GM23338 (cell line): ENCODE measurements around the gene CARD6.

ENCODE experiments used
- CREB1 ChIP-seq: fragments of 250-450 bp; sonication (Bioruptor Pico); IDR thresholded peaks from 2 replicates; pipeline ENCODE4 v1.5.0; 2020; ENCODE audit warnings: low read depth, mild to moderate bottlenecking, moderate library complexity
- CTCF ChIP-seq, 2 experiments: fragments of 200-600 bp in 1 of 2; sonication (generic) in 1 of 2; conservative IDR thresholded peaks; 2 replicates each; pipeline versions ENCODE4 v1.5.1 to v1.6.1; 2016 to 2017; ENCODE audit warnings: antibody characterized with exemption in 2 of 2, low read depth in 2 of 2, mild to moderate bottlenecking in 2 of 2, moderate library complexity in 1 of 2
- EZH2 ChIP-seq: fragments of 200-600 bp; sonication (generic); IDR thresholded peaks from one replicate; pipeline ENCODE4 v1.8.0; 2017; ENCODE audit warnings: antibody characterized with exemption, mild to moderate bottlenecking, low read depth; ENCODE audit not compliant: unreplicated experiment
- JUNB ChIP-seq: IDR thresholded peaks from one replicate; pipeline ENCODE4 v1.6.1; 2016; ENCODE audit warnings: antibody characterized with exemption; ENCODE audit not compliant: unreplicated experiment
- POLR2AphosphoS5 ChIP-seq: IDR thresholded peaks from 2 replicates; pipeline ENCODE4 v1.6.1; 2016; ENCODE audit warnings: antibody characterized with exemption, low read depth
- TF ChIP-seq, protein P1 (sequence below): IDR thresholded peaks from one replicate; pipeline ENCODE4 v1.6.1; 2018; ENCODE audit warnings: antibody characterized with exemption; ENCODE audit not compliant: unreplicated experiment

DNA sequence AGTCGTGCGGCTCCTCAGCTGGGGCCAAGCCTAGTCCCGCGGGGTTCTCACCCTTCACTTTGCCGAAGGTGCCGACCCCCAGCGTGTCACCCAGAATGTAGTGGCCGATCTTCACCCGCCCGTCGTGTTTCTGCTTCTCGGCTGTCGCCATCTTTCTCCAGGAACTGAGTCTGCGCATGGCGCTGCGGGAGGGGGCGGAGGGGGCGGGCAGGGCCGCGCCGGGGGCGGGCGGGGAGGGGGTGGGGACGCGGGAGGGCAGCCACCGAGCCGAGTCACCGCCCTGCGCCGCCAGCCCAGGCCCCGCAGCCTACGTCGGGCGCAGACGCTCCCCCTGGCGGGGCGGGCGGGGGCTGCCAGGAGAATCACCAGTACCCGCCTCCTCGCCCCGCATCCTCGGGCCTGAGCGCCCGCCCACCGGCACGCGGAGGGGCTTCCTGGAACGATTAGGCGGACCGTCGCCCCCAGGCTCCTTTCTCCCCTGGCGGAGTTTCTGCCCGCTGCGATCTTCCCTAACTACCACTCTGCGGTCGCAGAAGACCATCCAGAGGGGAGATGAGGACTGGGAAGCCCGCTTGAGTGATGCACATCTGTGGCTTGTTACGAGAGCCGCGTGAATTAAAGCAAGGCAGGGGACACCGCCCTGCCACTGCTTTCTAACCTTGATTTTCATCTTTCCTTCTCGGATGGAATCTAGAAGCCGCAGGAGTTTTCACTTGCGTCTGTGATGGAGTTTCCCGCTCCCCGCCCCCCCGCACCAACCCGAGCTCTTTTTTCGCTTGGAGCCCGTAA lies 43.0 kb upstream of the CARD6 start, which contains the start of gene PRKAA1:
- peak in 1 of 2 experiments; percentile 62; a peak in 2 of 4 replicates for TF ChIP-seq CTCF (conservative IDR thresholded peaks at IDR 0.05; ENCODE audit: low read depth in 2 of 2)
- no peak for TF ChIP-seq EZH2
- peak; percentile 83 for TF ChIP-seq POLR2AphosphoS5
- TF ChIP-seq, protein P1, sequence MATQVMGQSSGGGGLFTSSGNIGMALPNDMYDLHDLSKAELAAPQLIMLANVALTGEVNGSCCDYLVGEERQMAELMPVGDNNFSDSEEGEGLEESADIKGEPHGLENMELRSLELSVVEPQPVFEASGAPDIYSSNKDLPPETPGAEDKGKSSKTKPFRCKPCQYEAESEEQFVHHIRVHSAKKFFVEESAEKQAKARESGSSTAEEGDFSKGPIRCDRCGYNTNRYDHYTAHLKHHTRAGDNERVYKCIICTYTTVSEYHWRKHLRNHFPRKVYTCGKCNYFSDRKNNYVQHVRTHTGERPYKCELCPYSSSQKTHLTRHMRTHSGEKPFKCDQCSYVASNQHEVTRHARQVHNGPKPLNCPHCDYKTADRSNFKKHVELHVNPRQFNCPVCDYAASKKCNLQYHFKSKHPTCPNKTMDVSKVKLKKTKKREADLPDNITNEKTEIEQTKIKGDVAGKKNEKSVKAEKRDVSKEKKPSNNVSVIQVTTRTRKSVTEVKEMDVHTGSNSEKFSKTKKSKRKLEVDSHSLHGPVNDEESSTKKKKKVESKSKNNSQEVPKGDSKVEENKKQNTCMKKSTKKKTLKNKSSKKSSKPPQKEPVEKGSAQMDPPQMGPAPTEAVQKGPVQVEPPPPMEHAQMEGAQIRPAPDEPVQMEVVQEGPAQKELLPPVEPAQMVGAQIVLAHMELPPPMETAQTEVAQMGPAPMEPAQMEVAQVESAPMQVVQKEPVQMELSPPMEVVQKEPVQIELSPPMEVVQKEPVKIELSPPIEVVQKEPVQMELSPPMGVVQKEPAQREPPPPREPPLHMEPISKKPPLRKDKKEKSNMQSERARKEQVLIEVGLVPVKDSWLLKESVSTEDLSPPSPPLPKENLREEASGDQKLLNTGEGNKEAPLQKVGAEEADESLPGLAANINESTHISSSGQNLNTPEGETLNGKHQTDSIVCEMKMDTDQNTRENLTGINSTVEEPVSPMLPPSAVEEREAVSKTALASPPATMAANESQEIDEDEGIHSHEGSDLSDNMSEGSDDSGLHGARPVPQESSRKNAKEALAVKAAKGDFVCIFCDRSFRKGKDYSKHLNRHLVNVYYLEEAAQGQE = no peak
- TF ChIP-seq JUNB = no peak
- peak; percentile 87 for TF ChIP-seq CREB1 (CRISPR knock-in tag)
